NCI-H446 treated with DMSO at 0.1 percent for 48 hours (cell line): ENCODE results near the gene PLEKHA5.
"Not testable (repeated sequence)": the region's sequence is repeated elsewhere in the genome, so short reads cannot be mapped to it uniquely, and the experiment has no call there.

Experiments
- DNase-seq: peaks from one replicate; lab custom pipeline; 2025; lab: John Stamatoyannopoulos, UW

PLEKHA5 gene

DNA sequence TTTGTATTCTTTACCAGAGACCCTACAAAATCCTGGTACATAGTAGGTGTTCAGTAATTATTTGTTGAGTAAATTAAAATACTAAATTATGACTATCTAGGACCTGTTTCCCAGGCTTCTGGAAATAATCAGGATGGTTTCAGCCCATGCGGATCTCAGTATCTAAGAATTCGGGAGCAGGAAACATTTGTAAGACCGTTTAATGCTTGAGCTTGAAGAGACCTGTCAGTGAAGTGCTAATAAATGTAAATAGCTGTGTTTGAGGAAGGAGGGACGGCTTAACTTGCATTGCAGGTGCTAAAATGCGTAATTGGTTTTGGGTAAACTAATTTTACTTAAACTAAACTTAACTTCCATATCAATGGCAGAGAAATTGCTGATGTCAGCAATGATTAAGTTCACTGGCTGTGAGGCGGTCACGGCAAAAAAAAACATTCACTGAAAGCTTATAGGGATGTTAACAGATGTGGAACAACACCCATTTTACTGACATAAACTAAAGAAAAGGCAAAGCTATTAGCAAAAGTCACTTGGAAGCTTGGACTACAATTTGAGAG is 281.2 kb downstream of the PLEKHA5 start:
- DNase-seq, result no peak

DNA sequence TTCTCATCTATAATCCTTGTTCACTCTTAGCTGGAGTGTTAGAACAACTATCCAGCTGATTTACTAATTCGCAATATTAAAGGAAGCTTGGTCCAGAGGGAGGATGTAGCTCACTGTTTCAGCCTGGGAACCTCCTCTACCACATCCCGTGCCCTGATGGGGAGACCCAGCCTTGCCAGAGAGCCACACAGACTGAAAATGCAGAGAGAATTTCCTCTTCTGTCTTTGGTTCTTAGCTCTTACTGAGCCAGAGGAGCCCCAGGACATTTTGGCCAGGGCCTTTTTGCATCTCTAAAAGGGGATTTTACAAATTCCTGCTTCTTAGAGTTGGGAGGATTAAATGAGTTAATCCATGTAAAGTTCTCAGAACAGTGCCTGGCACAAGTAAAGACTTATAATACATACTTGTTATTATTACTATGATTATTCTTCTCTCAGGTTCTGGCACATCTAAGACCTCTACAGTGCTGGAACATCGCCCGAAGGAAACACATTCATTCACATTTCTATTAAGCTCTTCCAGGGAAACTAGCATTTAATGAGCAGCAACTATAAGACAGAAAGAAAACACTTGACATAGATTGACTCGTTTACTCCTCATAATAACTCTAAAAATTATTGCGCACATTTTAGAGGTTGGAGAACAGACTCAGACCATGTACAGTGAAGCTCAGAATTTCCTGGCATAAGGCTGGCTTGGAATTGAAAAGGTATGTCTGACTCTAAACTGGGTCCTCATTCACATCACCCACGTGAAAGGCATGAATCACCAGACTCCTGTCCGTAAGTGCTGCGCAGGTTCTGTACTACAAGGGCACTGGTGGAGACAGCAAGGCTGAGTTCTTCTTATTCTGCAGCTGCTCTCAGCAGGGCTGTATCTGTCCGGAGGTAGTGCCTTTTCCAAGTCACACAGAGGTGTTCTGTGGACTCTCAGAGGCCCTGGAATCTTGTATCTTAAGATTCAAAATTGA is 282.0 kb downstream of the PLEKHA5 start:
- DNase-seq, result no peak

DNA sequence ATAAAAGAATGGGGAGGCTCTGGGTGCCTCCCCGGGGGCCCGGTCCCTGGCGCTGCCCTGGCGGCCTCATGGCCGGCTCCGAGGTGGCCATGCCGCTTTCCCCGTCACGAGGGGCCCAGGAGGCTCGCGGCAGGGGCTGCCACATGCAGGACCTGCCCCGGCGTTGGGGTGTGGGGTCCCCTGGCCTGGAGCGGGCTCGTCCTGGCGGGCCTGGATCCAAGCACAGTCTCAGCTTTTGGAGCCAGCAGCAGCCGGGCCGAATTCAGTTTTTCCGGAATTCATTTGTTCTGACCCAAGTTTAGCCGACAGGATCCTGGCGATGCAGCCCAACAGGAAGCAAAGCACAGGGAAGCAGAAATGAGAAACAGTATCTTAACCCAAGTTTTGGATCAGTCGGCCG is 283.3 kb downstream of the PLEKHA5 start:
- no peak for DNase-seq

DNA sequence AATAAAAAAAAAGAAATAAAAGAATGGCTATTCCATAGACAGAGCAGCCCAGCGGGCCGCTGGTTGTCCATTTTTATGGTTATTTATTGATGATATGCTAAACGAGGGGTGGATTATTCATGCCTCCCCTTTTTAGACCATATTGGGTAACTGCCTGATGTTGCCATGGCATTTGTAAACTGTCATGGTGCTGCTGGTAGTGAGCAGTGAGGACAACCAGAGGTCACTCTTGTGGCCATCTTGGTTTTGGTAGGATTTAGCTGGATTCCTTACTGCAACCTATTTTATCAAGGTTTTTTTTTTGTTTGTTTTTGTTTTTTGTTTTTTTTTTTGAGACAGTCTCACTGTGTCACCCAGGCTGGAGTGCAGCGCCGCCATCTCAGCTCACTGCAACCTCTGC is 284.0 kb downstream of the PLEKHA5 start:
- not testable (repeated sequence) for DNase-seq

DNA sequence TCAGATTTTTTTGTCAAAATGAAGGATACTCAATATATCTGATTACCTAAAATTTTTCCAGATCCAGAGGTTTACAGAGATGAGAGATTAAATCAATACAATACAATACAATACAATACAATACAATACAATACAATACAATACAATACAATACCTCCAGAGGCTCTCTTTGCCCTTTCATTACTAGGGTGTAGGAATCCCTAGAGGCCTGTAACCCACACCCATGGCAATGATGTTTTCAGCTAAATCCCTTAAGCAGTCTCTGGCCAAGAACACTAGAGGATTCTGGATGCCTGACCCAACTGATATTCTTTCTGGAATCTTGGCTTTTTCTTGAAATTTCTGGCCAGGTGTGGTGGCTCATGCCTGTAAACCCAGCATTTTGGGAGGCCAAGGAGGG is 286.0 kb downstream of the PLEKHA5 start:
- DNase-seq, result no peak

DNA sequence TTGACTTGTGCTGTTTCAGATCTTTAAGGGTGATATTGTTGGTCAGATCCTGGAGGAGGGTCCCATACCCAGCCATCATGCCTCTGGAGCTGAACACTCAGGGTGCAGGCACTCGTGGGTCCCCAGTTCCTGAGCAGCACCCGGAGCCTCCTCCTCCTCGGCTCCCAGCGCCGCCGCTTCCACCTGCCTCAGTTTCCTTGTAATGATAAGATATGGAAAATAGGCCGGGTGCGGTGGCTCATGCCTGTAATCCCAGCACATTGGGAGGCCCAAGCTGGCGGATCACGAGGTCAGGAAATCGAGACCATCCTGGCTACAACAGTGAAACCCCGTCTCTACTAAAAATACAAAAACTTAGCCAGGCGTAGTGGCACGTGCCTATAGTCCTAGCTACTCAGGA is 289.6 kb downstream of the PLEKHA5 start:
- DNase-seq, result no peak

DNA sequence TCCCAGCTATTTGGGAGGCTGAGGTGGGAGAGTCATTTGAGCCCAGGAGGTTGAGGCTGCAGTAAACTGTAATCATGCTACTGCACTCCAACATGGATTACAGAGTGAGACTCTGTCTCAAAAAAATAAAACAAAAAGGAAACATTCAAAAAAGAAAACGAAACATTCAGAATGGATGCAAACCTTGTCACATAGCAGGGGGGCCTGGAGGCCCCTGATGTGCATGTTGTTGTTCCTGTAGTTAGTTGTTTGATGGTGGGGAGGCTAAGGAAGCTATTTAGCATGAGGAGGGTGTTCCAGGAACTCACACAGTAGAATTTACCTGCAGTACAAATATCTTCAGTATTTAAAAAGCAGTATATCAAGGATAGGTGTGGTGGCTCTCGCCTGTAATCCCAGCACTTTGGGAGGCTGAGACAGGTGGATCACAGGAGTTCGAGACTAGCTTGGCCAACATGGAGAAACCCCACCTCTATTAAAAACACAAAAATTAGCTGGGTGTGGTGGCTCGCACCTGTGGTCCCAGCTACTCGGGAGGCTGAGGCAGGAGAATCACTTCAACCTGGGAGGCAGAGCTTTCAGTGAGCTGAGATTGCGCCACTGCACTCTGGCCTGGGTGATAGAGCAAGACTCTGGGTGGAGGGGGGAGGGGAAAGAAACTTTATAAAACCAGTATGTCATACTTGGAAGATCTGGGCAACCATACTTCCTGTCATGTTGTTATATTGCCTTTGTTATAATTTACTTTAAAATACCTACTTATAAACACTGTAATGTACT is 292.2 kb downstream of the PLEKHA5 start:
- DNase-seq, result no peak

DNA sequence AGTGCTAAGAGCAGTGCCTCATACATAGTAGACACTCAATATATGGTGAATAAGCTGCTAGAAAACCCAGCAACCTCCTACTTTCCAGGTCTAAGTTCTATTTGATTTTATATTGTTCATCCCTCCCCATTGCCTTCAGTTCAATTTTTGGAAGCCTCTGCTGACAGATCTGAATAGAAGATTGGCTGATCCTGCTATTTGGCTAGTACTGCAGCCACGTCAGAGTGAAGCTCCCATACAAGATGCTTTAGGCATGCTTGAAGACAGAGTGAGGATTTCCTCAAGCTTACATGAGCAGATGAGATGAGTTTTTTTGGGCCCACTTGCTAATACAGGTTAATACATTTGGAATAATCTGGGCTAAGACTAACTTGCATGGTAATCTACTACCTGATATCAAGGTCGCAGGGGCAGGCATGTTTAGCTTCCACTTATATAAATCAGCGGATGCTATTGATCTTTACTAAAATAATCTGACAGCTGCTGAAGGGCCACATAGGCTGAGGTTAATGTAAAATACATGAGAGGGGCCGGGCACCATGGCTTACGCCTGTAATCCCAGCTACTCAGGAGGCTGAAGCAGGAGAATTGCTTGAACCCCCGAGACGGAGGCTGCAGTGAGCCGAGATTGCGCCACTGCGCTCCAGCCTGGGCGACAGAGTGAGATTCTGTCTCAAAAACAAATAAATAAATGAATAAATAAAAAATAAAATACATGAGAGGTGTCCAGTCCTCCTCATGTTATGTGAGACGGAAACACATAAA is 293.8 kb downstream of the PLEKHA5 start:
- no peak for DNase-seq
